HG03565 (cell line): ENCODE results near the gene OST4.

Experiments
- ATAC-seq: cut with Tn5 transposase; IDR thresholded peaks from one replicate; pipeline ENCODE4 v1.9.1; 2021; ENCODE audit warnings: mild to moderate bottlenecking, moderate library complexity; ENCODE audit not compliant: unreplicated experiment

Gene OST4

GRCh38 chr2:27093430-27094352, 22.2 kb upstream of the OST4 start:
- ATAC-seq, result no peak

GRCh38 chr2:27092696-27093429, 21.4 kb upstream of the OST4 start:
- no peak for ATAC-seq

DNA sequence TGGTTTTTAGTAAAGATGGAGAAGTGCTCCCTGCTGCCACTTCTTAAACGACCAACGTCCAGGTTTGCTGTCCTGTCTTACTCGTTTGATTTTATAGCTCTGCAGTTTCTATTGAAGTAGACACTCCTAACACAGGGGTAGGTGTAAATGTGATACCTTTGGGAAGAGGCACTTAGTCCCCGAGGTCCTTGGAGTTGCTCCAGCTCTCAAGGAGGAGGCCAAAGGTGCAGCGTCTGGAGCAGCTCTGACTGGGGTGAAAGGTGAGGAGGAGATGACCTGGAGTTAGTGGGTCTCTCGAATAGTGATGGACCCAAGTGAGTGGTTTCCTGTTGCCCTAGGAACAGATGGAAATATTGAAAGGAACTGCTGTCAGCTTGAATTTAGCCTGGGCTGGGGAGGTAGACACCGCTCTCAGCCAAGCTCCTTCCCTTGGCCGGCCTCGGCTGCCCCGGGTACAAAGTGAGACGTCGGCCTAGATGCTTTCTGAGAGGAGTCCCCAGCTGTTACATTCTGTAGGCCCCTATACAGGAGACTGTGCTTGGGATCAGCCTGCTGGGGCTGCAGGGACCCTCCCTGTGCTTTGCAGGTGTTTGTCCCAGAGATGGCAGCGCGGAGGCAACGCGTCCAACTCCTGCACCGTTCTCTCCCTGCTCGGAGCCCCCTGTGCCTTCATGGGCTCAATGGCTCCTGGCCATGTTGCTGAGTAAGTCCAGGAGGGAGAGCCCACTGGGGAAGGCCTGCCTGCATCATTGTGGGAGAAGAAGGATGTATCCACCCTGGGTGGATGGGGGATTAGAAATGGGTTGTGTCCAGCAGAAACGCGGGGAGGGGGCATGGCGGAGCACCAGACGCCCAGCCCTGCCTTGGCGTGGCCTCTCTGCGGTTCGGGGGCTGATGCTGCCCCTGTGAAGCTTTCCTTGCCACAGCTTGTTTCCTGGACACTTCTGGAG, 20.6 kb upstream of the OST4 start:
- ATAC-seq, result no peak

- no peak for ATAC-seq
Measured at GRCh38 chr2:27089111-27089954, 17.9 kb upstream of the OST4 start.

DNA sequence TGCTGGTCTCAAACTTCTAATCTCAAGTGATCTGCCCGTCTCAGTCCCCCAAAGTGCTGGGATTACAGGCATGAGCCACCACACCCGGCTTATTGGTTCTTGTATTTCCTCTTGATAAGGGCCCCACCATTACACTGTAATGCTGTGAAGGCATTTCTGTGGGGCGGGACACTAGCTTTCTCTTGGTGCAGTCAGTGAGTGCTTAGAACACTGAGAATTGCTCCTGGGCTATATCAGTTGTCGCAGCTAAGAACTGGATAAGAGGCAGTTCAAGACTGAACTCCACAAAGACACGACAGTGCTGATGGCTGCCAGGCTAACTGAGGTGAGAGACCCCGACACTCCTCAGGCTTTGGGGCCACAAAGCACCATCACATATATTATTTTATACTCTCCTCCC, 17.2 kb upstream of the OST4 start:
- ATAC-seq, result no peak

DNA sequence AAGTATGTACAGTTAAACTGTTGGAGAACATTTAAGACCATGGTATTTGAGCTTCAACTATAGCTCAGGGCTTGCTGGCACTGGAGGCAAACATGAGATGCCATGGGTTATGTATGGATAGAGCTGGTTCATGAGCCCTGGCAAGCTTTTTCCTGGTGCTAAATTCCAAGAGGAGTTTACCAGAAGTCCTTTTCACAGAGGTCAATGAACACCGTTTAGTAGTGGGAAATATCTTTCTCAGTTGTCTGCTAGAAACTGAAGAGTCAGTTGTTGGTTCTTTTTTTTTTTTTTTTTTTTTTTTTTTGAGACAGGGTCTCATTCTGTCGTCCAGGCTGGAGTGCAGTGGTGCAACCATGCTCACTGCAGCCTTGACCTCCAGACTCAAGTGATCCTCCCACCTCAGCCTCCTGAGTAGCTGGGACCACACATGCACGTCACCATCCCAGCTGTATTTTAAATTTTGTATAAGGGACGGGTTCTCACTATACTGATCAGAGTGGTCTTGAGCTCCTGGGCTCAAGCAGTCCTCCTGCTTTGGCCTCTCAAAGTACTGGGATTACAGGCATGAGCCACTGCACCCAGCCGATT, 16.5 kb upstream of the OST4 start:
- ATAC-seq, result no peak

- ATAC-seq, result no peak
Measured at GRCh38 chr2:27086724-27087593, 15.5 kb upstream of the OST4 start, which contains the start of gene KHK. Gene KHK, plus strand, starts transcription at chr2:27086772. Its CDS starts 488 bp downstream, at chr2:27087260.

DNA sequence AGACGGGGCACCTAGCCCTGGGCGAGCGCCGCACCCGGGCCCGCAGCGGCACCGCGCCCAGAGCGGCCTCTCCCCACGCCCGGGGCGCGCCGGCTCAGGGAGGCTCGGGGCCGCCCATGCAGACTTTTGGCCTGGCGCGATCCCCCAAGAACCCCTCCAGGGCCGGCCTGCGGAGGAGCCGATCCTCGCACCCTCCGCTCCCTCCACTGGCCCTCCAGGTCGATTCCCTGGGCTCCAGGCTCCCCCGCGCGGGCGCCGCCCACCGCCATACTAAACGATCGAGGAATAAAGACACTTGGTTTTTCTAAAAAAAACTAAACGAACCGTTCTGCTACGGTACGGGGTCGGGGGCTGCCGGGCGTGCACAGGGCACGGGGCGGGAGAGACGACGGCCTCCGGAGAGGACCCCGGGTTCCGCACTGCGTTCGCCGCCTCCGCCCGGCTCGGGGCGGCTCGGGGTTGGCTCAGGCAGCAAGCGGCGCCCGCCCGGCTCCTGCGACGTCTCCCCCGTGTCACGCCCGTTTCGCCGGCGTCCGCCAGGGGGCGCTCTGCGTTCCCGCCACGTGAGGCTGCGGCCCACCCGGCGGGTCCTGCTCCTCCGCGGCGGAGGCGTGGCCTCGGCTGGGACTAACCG, 14.8 kb upstream of the OST4 start:
- ATAC-seq, result peak; percentile 82

- no peak for ATAC-seq
Measured at GRCh38 chr2:27085673-27086089, 14.2 kb upstream of the OST4 start.

- no peak for ATAC-seq
Measured at GRCh38 chr2:27085062-27085672, 13.7 kb upstream of the OST4 start.

DNA sequence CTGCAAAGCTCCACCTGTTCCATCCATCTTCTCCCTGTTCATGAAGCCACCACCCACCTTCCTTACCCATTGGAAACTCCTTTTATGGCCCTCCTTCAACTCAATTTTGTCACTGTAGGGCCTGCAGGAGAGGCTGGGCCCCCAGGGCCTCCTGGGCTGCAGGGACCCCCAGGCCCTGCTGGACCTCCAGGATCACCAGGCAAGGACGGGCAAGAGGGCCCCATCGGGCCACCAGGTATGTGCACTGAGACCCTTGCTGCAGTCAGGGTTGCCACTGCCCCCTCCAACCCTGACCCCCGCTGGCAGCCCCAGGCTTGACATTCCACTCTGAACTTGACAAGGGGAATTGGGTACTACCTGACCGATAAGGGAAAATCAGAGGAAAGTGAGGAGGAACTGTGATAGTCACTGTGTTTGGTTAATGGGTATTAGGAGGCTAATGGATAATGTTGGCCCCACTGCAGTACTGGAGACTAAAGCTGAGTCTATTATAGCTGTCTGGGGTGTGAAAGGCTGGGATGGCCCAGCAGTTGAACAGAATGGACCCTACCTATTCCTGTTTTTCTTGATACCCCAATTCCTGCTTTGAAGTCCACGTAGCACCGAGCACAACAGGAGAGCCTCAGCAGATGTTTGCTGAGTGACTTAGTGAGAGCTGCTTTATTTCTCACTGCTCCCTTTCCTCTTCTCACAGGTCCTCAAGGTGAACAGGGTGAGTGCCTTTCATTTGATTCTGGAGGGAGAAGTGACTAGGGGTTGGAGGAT, 13.0 kb upstream of the OST4 start:
- ATAC-seq, result no peak

DNA sequence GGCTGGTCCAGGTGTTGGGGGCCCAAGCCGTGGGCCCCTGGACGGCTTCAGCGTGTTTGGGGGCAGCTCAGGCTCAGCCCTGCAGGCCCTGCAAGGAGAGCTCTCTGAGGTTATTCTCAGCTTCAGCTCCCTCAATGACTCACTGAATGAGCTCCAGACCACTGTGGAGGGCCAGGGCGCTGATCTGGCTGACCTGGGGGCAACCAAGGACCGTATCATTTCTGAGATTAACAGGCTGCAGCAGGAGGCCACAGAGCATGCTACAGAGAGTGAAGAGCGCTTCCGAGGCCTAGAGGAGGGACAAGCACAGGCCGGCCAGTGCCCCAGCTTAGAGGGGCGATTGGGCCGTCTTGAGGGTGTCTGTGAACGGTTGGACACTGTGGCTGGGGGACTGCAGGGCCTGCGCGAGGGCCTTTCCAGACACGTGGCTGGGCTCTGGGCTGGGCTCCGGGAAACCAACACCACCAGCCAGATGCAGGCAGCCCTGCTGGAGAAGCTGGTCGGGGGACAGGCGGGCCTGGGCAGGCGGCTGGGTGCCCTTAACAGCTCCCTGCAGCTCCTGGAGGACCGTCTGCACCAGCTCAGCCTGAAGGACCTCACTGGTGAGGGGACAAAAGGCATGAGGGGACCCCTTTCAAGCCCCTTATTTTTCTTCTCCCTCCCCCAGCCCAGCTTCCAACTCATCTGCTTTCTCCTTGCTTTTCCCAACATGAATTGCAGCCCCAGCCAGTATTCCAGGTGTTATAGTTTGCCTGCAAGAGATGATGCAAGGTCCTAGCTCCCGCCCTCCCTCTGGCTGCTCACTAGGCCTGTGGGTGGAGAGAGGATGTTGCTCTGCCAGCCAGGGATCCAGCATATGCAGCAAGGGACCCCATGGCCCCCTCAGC, 12.2 kb upstream of the OST4 start:
- ATAC-seq, result no peak

- no peak for ATAC-seq
Measured at GRCh38 chr2:27082773-27083409, 11.4 kb upstream of the OST4 start.

DNA sequence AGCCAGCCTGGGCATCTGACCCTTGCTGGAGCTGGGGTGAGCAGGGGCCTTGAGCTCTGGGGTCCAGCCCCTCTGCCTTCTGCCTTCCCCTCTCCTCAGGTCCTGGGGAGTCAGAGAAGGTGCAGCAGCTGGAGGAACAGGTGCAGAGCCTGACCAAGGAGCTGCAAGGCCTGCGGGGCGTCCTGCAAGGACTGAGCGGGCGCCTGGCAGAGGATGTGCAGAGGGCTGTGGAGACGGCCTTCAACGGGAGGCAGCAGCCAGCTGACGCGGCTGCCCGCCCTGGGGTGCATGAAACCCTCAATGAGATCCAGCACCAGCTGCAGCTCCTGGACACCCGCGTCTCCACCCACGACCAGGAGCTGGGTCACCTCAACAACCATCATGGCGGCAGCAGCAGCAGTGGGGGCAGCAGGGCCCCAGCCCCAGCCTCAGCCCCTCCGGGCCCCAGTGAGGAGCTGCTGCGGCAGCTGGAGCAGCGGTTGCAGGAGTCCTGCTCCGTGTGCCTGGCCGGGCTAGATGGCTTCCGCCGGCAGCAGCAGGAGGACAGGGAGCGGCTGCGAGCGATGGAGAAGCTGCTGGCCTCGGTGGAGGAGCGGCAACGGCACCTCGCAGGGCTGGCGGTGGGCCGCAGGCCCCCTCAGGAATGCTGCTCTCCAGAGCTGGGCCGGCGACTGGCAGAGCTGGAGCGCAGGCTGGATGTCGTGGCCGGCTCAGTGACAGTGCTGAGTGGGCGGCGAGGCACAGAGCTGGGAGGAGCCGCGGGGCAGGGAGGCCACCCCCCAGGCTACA, 10.7 kb upstream of the OST4 start:
- no peak for ATAC-seq

- ATAC-seq, result no peak
Measured at GRCh38 chr2:27080603-27080936, 9.1 kb upstream of the OST4 start.
